ENCODE measurements around the gene OLFML3. TPM values are rescaled to one million over a fixed set of nuclear protein-coding genes. Genes with fewer than 3 reads are reported as not detected.

Gene OLFML3
- total RNA-seq, 1 experiment from 2014 or later = 9.7 TPM

DNA sequence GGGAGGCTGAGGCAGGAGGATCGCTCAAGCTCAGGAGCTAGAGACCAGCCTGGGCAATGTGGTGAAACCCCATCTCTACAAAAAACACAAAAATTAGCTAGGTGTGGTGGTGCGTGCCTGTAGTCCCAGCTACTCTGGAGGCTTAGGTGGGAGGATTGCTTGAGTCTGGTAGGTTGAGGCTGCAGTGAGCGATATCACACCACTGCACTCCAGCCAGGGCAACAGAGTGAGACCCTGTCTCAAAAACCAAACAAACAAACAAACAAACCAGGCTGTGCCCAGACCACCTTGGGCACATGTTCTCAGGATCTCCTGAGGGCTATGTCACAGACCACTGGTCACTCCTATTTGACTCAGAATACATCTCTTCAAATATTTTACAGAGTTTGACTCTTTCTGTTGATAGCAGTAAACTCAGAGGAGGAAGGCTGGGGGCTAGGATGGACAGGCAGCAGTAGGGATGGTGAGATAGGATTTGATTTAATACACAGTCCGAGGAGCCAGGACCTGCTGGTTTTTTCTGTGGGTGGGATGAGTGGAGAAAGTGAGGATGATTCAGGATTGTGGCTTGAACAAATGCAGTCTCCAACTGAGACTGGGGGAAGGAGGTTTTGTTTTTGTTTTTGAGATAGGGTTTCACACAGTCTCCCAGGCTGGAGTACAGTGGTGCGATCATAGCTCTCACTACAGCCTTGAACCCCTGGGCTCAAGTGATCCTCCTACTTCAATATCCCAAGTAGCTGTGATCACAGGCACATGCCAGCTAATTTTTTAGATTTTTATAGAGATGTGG, 46.5 kb downstream of the OLFML3 start:
- DNase-seq (ENCODE audit: low read depth) = no peak

DNA sequence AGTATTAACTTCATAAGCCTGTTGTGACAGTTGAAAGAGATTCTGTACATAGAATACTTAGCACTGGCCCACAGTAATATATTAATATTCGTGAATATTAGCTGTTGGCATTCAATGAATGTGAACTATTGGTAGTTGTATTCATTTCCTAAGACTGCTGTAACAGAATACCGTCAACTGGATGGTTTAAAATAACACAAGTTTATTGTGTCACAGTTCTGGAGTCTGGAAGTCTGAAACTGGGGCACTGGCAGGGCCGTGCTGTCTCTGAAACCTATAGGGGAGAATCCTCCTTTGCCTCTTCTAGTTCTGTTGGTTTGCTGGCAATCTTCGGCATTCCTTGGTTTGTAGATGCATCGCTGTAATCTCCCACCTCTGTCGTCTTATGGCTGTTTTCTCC, 47.5 kb downstream of the OLFML3 start:
- DNase-seq (ENCODE audit: low read depth) = no peak

Other genes with a start within 250 kb of the OLFML3 start
- gene PHTF1, start 220.0 kb upstream of the OLFML3 start, total RNA-seq (2014; rRNA removed; shearing (Covaris generic)) = 35.3 and 38.1 TPM in 2 replicates
- gene RSBN1, start 167.0 kb upstream of the OLFML3 start, total RNA-seq (2014; rRNA removed; shearing (Covaris generic)) = 10.1 and 13.1 TPM in 2 replicates
- 0.59 and 1.1 TPM in 2 replicates for gene PTPN22, start 107.8 kb upstream of the OLFML3 start, total RNA-seq (2014; rRNA removed; shearing (Covaris generic))
- not detected in 2 replicates for gene BCL2L15, start 91.9 kb upstream of the OLFML3 start, total RNA-seq (2014; rRNA removed; shearing (Covaris generic))
- 16.9 and 20.3 TPM in 2 replicates for gene AP4B1, start 74.7 kb upstream of the OLFML3 start, total RNA-seq (2014; rRNA removed; shearing (Covaris generic))
- gene DCLRE1B, start 74.1 kb upstream of the OLFML3 start, total RNA-seq (2014; rRNA removed; shearing (Covaris generic)) = 15.7 and 21.5 TPM in 2 replicates
- 18.2 and 23.6 TPM in 2 replicates for gene HIPK1, start 50.1 kb upstream of the OLFML3 start, total RNA-seq (2014; rRNA removed; shearing (Covaris generic))
- gene SYT6, start 174.4 kb downstream of the OLFML3 start, total RNA-seq (2014; rRNA removed; shearing (Covaris generic)) = not detected in 2 replicates

All from RPMI7951 (cell line).